HG03039 (cell line): ENCODE measurements around the gene CNTN6.
"Not testable (repeated sequence)": the region's sequence is repeated elsewhere in the genome, so short reads cannot be mapped to it uniquely, and the experiment has no call there.

Experiments used
- ATAC-seq: cut with Tn5 transposase; IDR thresholded peaks from one replicate; pipeline ENCODE4 v1.9.1; 2021; ENCODE audit warnings: mild to moderate bottlenecking, moderate library complexity; ENCODE audit not compliant: unreplicated experiment

Gene CNTN6

GRCh38 chr3:1272546-1273265 is 179.9 kb downstream of the CNTN6 start:
- no peak for ATAC-seq

- no peak for ATAC-seq
Observed at GRCh38 chr3:1275495-1275894, 182.7 kb downstream of the CNTN6 start.

GRCh38 chr3:1287815-1288214 is 195.0 kb downstream of the CNTN6 start:
- ATAC-seq = no peak

- ATAC-seq = no peak
Observed at GRCh38 chr3:1288805-1289494, 196.1 kb downstream of the CNTN6 start.

- no peak for ATAC-seq
Observed at GRCh38 chr3:1292571-1293071, 199.8 kb downstream of the CNTN6 start.

GRCh38 chr3:1294586-1294985 is 201.8 kb downstream of the CNTN6 start:
- ATAC-seq = no peak

GRCh38 chr3:1318296-1319005 is 225.6 kb downstream of the CNTN6 start:
- no peak for ATAC-seq

- ATAC-seq = no peak
Observed at GRCh38 chr3:1326546-1326945, 233.7 kb downstream of the CNTN6 start.

- ATAC-seq = no peak
Observed at GRCh38 chr3:1330107-1330506, 237.3 kb downstream of the CNTN6 start.

- ATAC-seq = no peak
Observed at GRCh38 chr3:1346386-1346785, 253.6 kb downstream of the CNTN6 start.

GRCh38 chr3:1348547-1348946 is 255.7 kb downstream of the CNTN6 start:
- no peak for ATAC-seq

GRCh38 chr3:1350885-1351284 is 258.1 kb downstream of the CNTN6 start:
- ATAC-seq = no peak

GRCh38 chr3:1355691-1356090 is 262.9 kb downstream of the CNTN6 start:
- no peak for ATAC-seq

GRCh38 chr3:1356101-1356500 is 263.3 kb downstream of the CNTN6 start:
- no peak for ATAC-seq

GRCh38 chr3:1365528-1365927 is 272.7 kb downstream of the CNTN6 start:
- ATAC-seq = no peak

- ATAC-seq = no peak
Observed at GRCh38 chr3:1374471-1374870, 281.6 kb downstream of the CNTN6 start.

- no peak for ATAC-seq
Observed at GRCh38 chr3:1375145-1375544, 282.3 kb downstream of the CNTN6 start.

- peak; percentile 83 for ATAC-seq
Observed at GRCh38 chr3:1380926-1381646, 288.3 kb downstream of the CNTN6 start.

GRCh38 chr3:1381647-1382036 is 288.8 kb downstream of the CNTN6 start:
- peak; percentile 31 for ATAC-seq

GRCh38 chr3:1387396-1387905 is 294.6 kb downstream of the CNTN6 start:
- ATAC-seq = not testable (repeated sequence)

- ATAC-seq = no peak
Observed at GRCh38 chr3:1394188-1394587, 301.4 kb downstream of the CNTN6 start.
